Erythroblast (primary cell): ENCODE measurements around the gene TCIRG1.
A peak's percentile ranks its signal among the peaks of the same experiment; 100 is the strongest.

Experiments used
- DNase-seq, 2 experiments: peaks; one replicate each; lab custom pipeline; 2025; lab: John Stamatoyannopoulos, UW
- GATA1 ChIP-seq: IDR thresholded peaks from 2 replicates; pipeline ENCODE4 v1.6.1; 2011; ENCODE audit warnings: low read depth, mild to moderate bottlenecking, control low read depth, low read length, moderate library complexity
- POLR2A ChIP-seq: IDR thresholded peaks from 2 replicates; pipeline ENCODE4 v1.6.1; 2011; ENCODE audit warnings: mild to moderate bottlenecking, low read length

Gene TCIRG1

DNA sequence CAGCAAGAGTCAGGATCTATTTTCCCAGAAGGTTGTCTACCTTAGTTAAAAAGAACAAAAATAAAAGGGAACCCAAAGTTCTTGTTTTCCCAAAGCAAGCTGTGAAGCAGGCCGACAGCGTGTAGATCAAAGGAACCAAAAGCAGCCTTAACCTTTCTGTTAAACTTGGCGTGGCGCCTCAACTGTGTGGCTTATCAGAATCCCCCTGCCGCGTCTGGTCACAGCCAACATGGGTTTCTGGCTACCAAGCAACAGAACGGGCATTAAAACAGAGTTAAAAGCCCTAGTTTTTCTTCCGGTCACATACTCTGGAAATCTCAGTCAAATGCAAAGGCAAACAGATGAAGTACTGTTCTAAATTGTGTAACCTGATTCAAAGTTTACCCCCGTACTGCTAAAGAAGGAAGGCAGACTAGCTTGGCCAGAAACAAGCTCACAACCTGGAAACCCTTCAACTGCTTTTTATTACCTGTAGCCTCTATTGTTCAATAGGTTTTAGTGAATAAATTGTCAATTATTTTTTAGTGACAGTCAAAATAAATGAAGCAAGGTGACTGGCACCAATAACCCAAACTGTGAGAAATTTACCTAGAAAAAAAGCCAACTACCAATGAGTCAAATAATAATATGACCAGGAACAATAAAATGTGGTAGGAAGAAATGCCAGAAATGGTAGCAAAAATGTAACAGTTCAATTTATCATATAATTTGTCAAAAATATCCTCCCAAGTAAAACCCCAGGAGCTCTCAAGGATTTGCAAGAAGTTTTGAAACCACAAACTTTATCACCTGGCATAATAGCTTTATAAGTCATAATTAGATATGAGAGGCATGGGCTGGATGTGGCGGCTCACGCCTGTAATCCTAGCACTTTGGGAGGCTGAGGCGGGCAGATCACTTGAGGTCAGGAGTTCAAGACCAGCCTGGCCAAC, 60.9 kb downstream of the TCIRG1 start:
- TF ChIP-seq POLR2A (no peak), GATA1 (no peak)
- peak; percentile 86 to 92 for DNase-seq
